Thyroid gland (tissue), 4 donors: ENCODE measurements around the gene LRFN2. TPM values are rescaled to one million over a fixed set of nuclear protein-coding genes. Genes with fewer than 3 reads are reported as not detected.

ENCODE experiments used
- DNase-seq, 2 donors: peaks; one replicate each; pipeline ENCODE4 v3.0.0-alpha.2; 2019
- H3K27ac ChIP-seq, 3 donors: fragments of 200-600 bp; sonication (generic); 1 replicate in 2 of 3; 2 replicates in 1 of 3; pipeline ENCODE4 v1.5.1; 2016 to 2019; ENCODE audit warnings: mild to moderate bottlenecking in 1 of 3, moderate library complexity in 1 of 3
- H3K27me3 ChIP-seq: fragments of 200-600 bp; sonication (generic); one replicate; pipeline ENCODE4 v1.5.1; 2019
- H3K36me3 ChIP-seq, 2 donors: fragments of 200-600 bp; sonication (generic); one replicate each; pipeline ENCODE4 v1.5.1; 2016 to 2019
- H3K4me1 ChIP-seq, 2 donors: fragments of 200-600 bp; sonication (generic); one replicate each; pipeline ENCODE4 v1.5.1; 2017 to 2019
- H3K4me3 ChIP-seq, 3 donors: fragments of 200-600 bp; sonication (generic); replicated peaks in 1 of 3; 1 replicate in 2 of 3; 2 replicates in 1 of 3; pipeline ENCODE4 v1.5.1; 2016; ENCODE audit warnings: mild to moderate bottlenecking in 1 of 3
- H3K9me3 ChIP-seq: fragments of 200-600 bp; sonication (generic); one replicate; pipeline ENCODE4 v1.5.1; 2017
- CTCF ChIP-seq, 6 experiments: fragments of 200-600 bp in 3 of 6; fragments of 450-650 bp in 3 of 6; sonication (generic) in 3 of 6; IDR thresholded peaks; one replicate each; pipeline ENCODE4 v1.5.1; 2016 to 2019; ENCODE audit warnings: antibody characterized with exemption in 6 of 6, mild to moderate bottlenecking in 2 of 6, inconsistent platforms in 1 of 6, moderate library complexity in 1 of 6
- POLR2A ChIP-seq, 2 donors: fragments of 450-650 bp; IDR thresholded peaks; one replicate each; pipeline ENCODE4 v1.6.1; 2017; ENCODE audit warnings: antibody characterized with exemption in 2 of 2, mild to moderate bottlenecking in 2 of 2, moderate library complexity in 1 of 2
- WGBS, 2 donors: methylation state at CpG; one replicate each; pipeline ENCODE4 v1.1.5; 2017; 5-methylcytosine and 5-hydroxymethylcytosine counted together
- intact Hi-C: fragments of 100-400 bp; cut with DNase I; formaldehyde crosslinking; loops from one replicate; pipeline ENCODE4 v1.15.1; 2023
- total RNA-seq, 4 donors: library from RNA; depleted of rRNA; stranded (reverse); fragments of >200 nt; gene quantifications; one replicate each; pipeline ENCODE4 v1.2.3, GENCODE V29; 2016

Gene LRFN2
- total RNA-seq, 4 donors from 2014 or later, result 0.13 TPM; not detected in 3

DNA sequence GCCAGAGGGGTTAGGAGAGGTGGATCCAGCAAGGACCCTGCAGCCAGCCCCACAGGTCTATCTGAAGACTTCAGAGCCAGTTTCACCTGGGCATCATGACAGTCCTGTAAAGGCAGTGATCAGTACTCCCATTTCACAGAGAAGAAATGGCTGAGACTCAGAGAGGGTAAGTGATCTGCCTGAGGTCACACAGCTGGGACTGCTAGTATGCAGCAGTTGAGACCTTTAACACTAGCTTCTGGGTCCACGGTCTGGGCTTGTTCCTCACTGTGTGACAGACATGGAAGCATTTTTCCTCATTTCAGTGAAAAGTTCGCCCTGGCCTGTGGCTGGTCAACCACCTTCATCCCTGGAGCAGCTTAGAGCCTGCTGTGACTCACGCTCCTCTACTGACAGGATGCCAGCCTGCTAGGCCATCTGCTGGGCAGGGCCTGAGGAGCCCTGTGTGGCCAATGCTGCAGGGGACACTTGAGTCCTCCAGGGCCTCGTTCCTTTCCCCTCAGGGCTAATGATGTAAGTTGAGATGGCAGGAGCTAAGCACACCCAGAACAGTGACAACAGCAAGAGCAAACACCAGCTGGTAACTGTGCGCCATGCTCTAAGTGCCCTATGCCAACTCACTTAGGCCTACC, 192.0 kb downstream of the LRFN2 start:
- intact Hi-C loops, result no loop called here

GRCh38 chr6:40394381-40394780, 192.8 kb downstream of the LRFN2 start:
- peaks cover 19 to 22% of the 10 kb centered on the region in 2 donors for H3K4me1 ChIP-seq
- no peak overlapping the region for H3K4me3 ChIP-seq
- WGBS, 2 donors, result 100% methylated on average over 1 of the region's 1 CpG
- TF ChIP-seq CTCF (IDR thresholded peaks at IDR 0.05), result no peak
- no peak for TF ChIP-seq POLR2A (IDR thresholded peaks at IDR 0.05)
- no peaks in the 10 kb centered on the region for H3K27me3 ChIP-seq
- no peaks in the 10 kb centered on the region for H3K36me3 ChIP-seq
- intact Hi-C loops, result no loop called here
- no peak for DNase-seq
- no peaks in the 10 kb centered on the region for H3K9me3 ChIP-seq
- H3K27ac ChIP-seq, result no peak overlapping the region

More for the DNA sequence above, 192.0 kb downstream of the LRFN2 start:
- WGBS, 2 donors, result 64 to 67% methylated on average over 4 to 5 of the region's 5 CpGs
- Histone ChIP-seq H3K27ac (no peak overlapping the region), H3K36me3 (no peaks in the 10 kb centered on the region), H3K4me3 (no peak overlapping the region), H3K27me3 (no peaks in the 10 kb centered on the region), H3K9me3 (no peaks in the 10 kb centered on the region), H3K4me1 (peaks cover 19 to 27% of the 10 kb centered on the region in 2 donors)
- TF ChIP-seq CTCF (IDR thresholded peaks at IDR 0.05), result no peak
- TF ChIP-seq POLR2A (IDR thresholded peaks at IDR 0.05), result no peak
- no peak for DNase-seq

GRCh38 chr6:40393641-40394040, 193.5 kb downstream of the LRFN2 start:
- H3K4me3 ChIP-seq, result no peak overlapping the region
- no peak overlapping the region for H3K27ac ChIP-seq
- TF ChIP-seq CTCF (IDR thresholded peaks at IDR 0.05) (no peak), POLR2A (IDR thresholded peaks at IDR 0.05) (no peak)
- H3K9me3 ChIP-seq, result no peaks in the 10 kb centered on the region
- no peak for DNase-seq
- H3K27me3 ChIP-seq, result no peaks in the 10 kb centered on the region
- peaks cover 14 to 17% of the 10 kb centered on the region in 2 donors for H3K4me1 ChIP-seq
- intact Hi-C loops, result no loop called here
- no peaks in the 10 kb centered on the region for H3K36me3 ChIP-seq
- WGBS, 2 donors, result 60 to 71% methylated on average over 5 of the region's 5 CpGs

DNA sequence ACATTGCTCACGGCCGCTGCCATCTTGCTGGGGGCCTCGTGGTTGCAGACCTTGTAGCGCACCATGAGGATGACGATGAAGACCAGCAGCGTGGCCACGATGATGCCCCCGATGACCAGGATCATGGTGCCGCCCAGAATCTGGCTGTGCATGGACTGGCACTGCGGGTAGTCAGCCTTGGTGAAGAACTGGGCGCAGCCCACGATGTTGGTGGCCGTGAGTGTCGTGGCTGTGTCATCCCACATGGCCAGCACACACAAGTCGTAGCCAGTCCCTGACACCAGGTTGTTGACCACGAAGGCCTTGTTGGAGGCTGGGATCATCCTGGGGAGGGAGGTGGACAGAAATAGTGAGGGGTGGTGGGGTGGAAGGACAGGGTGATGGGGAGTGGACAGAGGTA, 194.6 kb downstream of the LRFN2 start:
- Histone ChIP-seq H3K4me1 (peaks cover 6 to 8% of the 10 kb centered on the region in 2 donors), H3K4me3 (no peak overlapping the region), H3K27me3 (no peaks in the 10 kb centered on the region), H3K9me3 (no peaks in the 10 kb centered on the region), H3K27ac (no peak overlapping the region), H3K36me3 (no peaks in the 10 kb centered on the region)
- DNase-seq, result no peak
- intact Hi-C loops, result no loop called here
- 93 to 96% methylated on average over 7 to 10 of the region's 16 CpGs for WGBS, 2 donors
- TF ChIP-seq POLR2A (IDR thresholded peaks at IDR 0.05) (no peak), CTCF (IDR thresholded peaks at IDR 0.05) (no peak)

GRCh38 chr6:40391851-40392517, 195.2 kb downstream of the LRFN2 start:
- Histone ChIP-seq H3K9me3 (no peaks in the 10 kb centered on the region), H3K27ac (no peak overlapping the region), H3K27me3 (no peaks in the 10 kb centered on the region), H3K4me1 (peaks cover 0 to 2% of the 10 kb centered on the region in 2 donors), H3K36me3 (no peaks in the 10 kb centered on the region), H3K4me3 (no peak overlapping the region)
- TF ChIP-seq POLR2A (IDR thresholded peaks at IDR 0.05) (no peak), CTCF (IDR thresholded peaks at IDR 0.05) (no peak)
- intact Hi-C loops, result no loop called here
- WGBS, 2 donors, result 83 to 89% methylated on average over 13 to 25 of the region's 40 CpGs
- no peak for DNase-seq
